ENCODE measurements around the gene TRDN. TPM values are rescaled to one million over a fixed set of nuclear protein-coding genes. Genes with fewer than 3 reads are reported as not detected.

Gene TRDN
- total and polyA plus RNA-seq, 7 donors = under 0.01 to 1.2 TPM; not detected in 5

DNA sequence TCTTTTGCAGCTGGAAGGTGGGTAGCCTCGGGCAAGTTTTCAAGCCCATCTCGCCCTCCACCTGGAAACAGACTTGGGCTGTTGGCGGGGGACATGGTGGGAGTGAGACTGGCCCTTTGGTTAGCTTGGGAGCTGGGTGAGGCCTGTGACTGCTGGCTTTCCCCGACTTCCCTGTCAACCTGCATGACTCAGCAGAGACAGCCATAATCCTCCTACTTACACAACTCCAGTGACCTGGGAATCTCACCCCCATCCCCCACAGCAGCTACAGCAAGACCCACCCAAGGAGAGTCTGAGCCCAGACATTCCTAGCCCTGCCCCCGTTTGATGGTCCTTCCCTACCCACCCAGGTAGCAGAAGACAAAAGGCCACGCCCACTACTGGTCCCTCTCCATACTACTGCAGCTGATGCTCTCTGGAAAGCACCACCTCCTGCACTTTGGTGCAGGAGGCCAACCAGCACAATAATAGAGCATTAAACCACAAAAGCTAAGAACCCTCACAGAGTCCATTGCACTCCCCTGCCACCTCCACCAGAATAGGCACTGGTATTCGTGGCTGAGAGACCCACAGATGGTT is 188.4 kb downstream of the TRDN start:
- H3K36me3 ChIP-seq = no peaks in the 10 kb centered on the region
- no peaks in the 10 kb centered on the region for H3K27me3 ChIP-seq
- DNase-seq = no peak
- H3K4me3 ChIP-seq = no peak overlapping the region
- 60 to 79% methylated on average over 7 of the region's 7 CpGs for WGBS, 2 donors
- intact Hi-C loops (cut with DNase I) = no loop called here
- H3K27ac ChIP-seq = no peak overlapping the region
- no peaks in the 10 kb centered on the region for H3K4me1 ChIP-seq
- TF ChIP-seq CTCF (IDR thresholded peaks at IDR 0.05) = no peak
- TF ChIP-seq EP300 (IDR thresholded peaks at IDR 0.05) = no peak
- TF ChIP-seq POLR2AphosphoS5 (IDR thresholded peaks at IDR 0.05) = no peak
- no peak for TF ChIP-seq POLR2A (IDR thresholded peaks at IDR 0.05)
- no peaks in the 10 kb centered on the region for H3K9me3 ChIP-seq

GRCh38 chr6:123447315-123447937 is 189.3 kb downstream of the TRDN start:
- WGBS, 2 donors = 69 to 86% methylated on average over 4 of the region's 4 CpGs
- H3K27me3 ChIP-seq = no peaks in the 10 kb centered on the region
- no peak overlapping the region for H3K27ac ChIP-seq
- H3K4me1 ChIP-seq = no peaks in the 10 kb centered on the region
- H3K9me3 ChIP-seq = no peaks in the 10 kb centered on the region
- TF ChIP-seq CTCF (IDR thresholded peaks at IDR 0.05) (no peak), POLR2A (IDR thresholded peaks at IDR 0.05) (no peak), EP300 (IDR thresholded peaks at IDR 0.05) (no peak), POLR2AphosphoS5 (IDR thresholded peaks at IDR 0.05) (no peak)
- intact Hi-C loops (cut with DNase I) = no loop called here
- DNase-seq = no peak
- no peak overlapping the region for H3K4me3 ChIP-seq
- H3K36me3 ChIP-seq = no peaks in the 10 kb centered on the region

DNA sequence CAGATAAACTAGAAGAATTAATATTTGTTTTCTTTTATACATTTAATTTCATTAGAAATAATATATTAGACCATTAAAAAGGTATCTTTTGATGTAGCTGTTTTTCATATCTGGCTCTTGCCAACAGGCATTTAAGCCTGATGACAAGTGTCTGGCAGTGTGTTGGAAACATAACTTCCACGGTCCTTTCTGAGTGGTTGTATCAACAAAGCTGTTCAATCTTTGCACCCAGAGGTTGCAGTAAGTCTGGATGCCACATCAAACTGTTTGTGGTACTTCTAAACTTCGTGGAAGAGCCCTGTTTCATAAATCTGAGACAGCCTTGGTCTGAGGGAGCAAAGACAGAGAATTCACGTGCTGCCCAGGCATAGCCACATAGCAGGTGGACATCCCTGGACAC is 197.4 kb downstream of the TRDN start:
- no peak overlapping the region for H3K4me3 ChIP-seq
- H3K4me1 ChIP-seq = no peaks in the 10 kb centered on the region
- H3K27ac ChIP-seq = no peak overlapping the region
- intact Hi-C loops (cut with DNase I) = no loop called here
- TF ChIP-seq POLR2AphosphoS5 (IDR thresholded peaks at IDR 0.05) (no peak), CTCF (IDR thresholded peaks at IDR 0.05) (no peak), EP300 (IDR thresholded peaks at IDR 0.05) (no peak), POLR2A (IDR thresholded peaks at IDR 0.05) (no peak)
- H3K36me3 ChIP-seq = no peaks in the 10 kb centered on the region
- H3K9me3 ChIP-seq = no peaks in the 10 kb centered on the region
- H3K27me3 ChIP-seq = no peaks in the 10 kb centered on the region
- 28 to 58% methylated on average over 3 of the region's 3 CpGs for WGBS, 2 donors
- DNase-seq = no peak

GRCh38 chr6:123434186-123434585 is 202.6 kb downstream of the TRDN start:
- Histone ChIP-seq H3K27ac (no peak overlapping the region), H3K36me3 (no peaks in the 10 kb centered on the region), H3K4me1 (no peaks in the 10 kb centered on the region), H3K9me3 (no peaks in the 10 kb centered on the region), H3K27me3 (no peaks in the 10 kb centered on the region), H3K4me3 (no peak overlapping the region)
- intact Hi-C loops (cut with DNase I) = no loop called here
- DNase-seq = no peak
- no peak for TF ChIP-seq EP300 (IDR thresholded peaks at IDR 0.05)

- DNase-seq = no peak
- intact Hi-C loops (cut with DNase I) = no loop called here
- Histone ChIP-seq H3K4me1 (no peaks in the 10 kb centered on the region), H3K36me3 (no peaks in the 10 kb centered on the region), H3K27me3 (no peaks in the 10 kb centered on the region), H3K9me3 (no peaks in the 10 kb centered on the region), H3K4me3 (no peak overlapping the region), H3K27ac (no peak overlapping the region)
- no peak for TF ChIP-seq EP300 (IDR thresholded peaks at IDR 0.05)
- no peak for TF ChIP-seq POLR2AphosphoS5 (IDR thresholded peaks at IDR 0.05)
- WGBS, 2 donors = 29 to 39% methylated on average over 3 of the region's 3 CpGs
Observed at GRCh38 chr6:123430970-123431369, 205.8 kb downstream of the TRDN start.

- Histone ChIP-seq H3K4me1 (no peaks in the 10 kb centered on the region), H3K27me3 (no peaks in the 10 kb centered on the region), H3K36me3 (no peaks in the 10 kb centered on the region), H3K4me3 (no peak overlapping the region), H3K27ac (no peak overlapping the region), H3K9me3 (no peaks in the 10 kb centered on the region)
- no peak for DNase-seq
- WGBS, 2 donors = 27 to 76% methylated on average over 1 of the region's 1 CpG
- intact Hi-C loops (cut with DNase I) = no loop called here
- TF ChIP-seq CTCF (IDR thresholded peaks at IDR 0.05) (no peak), POLR2AphosphoS5 (IDR thresholded peaks at IDR 0.05) (no peak), POLR2A (IDR thresholded peaks at IDR 0.05) (no peak), EP300 (IDR thresholded peaks at IDR 0.05) (no peak)
Observed at GRCh38 chr6:123427008-123427407, 209.7 kb downstream of the TRDN start.

All from sigmoid colon (tissue), 7 donors.